PC-9 (cell line): ENCODE data around the gene SPOCK3. TPM values are rescaled to one million over a fixed set of nuclear protein-coding genes. Genes with fewer than 3 reads are reported as not detected.

Experiments used
- BruUV-seq: library from RNA; stranded (reverse); fragments of 400-500 nt; replicated peaks from 2 replicates; lab custom pipeline; 2021; lab: Mats Ljungman, UMichigan
- CTCF ChIA-PET: fragments of 300-600 bp; sonication (Branson Sonifier 250); formaldehyde crosslinking; loops from one replicate; lab custom pipeline; 2022; ENCODE audit warnings: antibody characterized with exemption; lab: Charles Lee
- POLR2A ChIA-PET: fragments of 300-600 bp; sonication (Branson Sonifier 250); formaldehyde crosslinking; loops from one replicate; lab custom pipeline; 2022; ENCODE audit warnings: antibody characterized with exemption; ENCODE audit not compliant: unreplicated experiment; lab: Charles Lee
- DNase-seq, 2 experiments: peaks; one replicate each; pipeline versions ENCODE4 v3.0.0 to v3.0.0-alpha.2; 2015 to 2022; ENCODE audit warnings: mixed read lengths in 1 of 2
- H2AFZ ChIP-seq: fragments of 200-600 bp; sonication (generic); 2 replicates; pipeline ENCODE4 v1.8.1; 2017; ENCODE audit warnings: antibody characterized with exemption
- H3F3A ChIP-seq: fragments of 200-600 bp; sonication (generic); 2 replicates; pipeline ENCODE4 v1.8.1; 2017; ENCODE audit warnings: antibody characterized with exemption, mild to moderate bottlenecking, low read depth; ENCODE audit not compliant: insufficient read depth
- H3K27ac ChIP-seq: fragments of 200-600 bp; sonication (generic); 2 replicates; pipeline ENCODE4 v1.6.1; 2016; ENCODE audit warnings: mixed run types
- H3K27me3 ChIP-seq: fragments of 200-600 bp; sonication (generic); 2 replicates; pipeline ENCODE4 v1.6.1; 2016; ENCODE audit warnings: low read depth, mixed run types; ENCODE audit not compliant: insufficient read depth
- H3K36me3 ChIP-seq: fragments of 200-600 bp; sonication (generic); 2 replicates; pipeline ENCODE4 v1.6.1; 2016; ENCODE audit warnings: low read depth, mixed run types
- H3K4me1 ChIP-seq: fragments of 200-600 bp; sonication (generic); replicated peaks from 2 replicates; pipeline ENCODE4 v1.6.1; 2016; ENCODE audit warnings: mixed run types; ENCODE audit not compliant: insufficient read depth
- H3K4me2 ChIP-seq: fragments of 200-600 bp; sonication (generic); 2 replicates; pipeline ENCODE4 v1.6.1; 2017; ENCODE audit warnings: mixed run types
- H3K4me3 ChIP-seq: fragments of 200-600 bp; sonication (generic); 2 replicates; pipeline ENCODE4 v1.6.1; 2016; ENCODE audit warnings: mixed run types
- H3K79me2 ChIP-seq: fragments of 200-600 bp; sonication (generic); 2 replicates; pipeline ENCODE4 v1.6.1; 2017; ENCODE audit warnings: low read depth, mixed run types
- H3K9me2 ChIP-seq: fragments of 200-600 bp; sonication (generic); 2 replicates; pipeline ENCODE4 v1.8.1; 2017; ENCODE audit warnings: mild to moderate bottlenecking; ENCODE audit not compliant: insufficient read depth
- H3K9me3 ChIP-seq: fragments of 200-600 bp; sonication (generic); 2 replicates; pipeline ENCODE4 v1.8.1; 2016; ENCODE audit warnings: low read depth; ENCODE audit not compliant: insufficient read depth
- H4K20me1 ChIP-seq: fragments of 200-600 bp; sonication (generic); 2 replicates; pipeline ENCODE4 v1.8.1; 2017; ENCODE audit not compliant: insufficient read depth
- CTCF ChIP-seq: fragments of 200-600 bp; sonication (generic); conservative IDR thresholded peaks from 2 replicates; pipeline ENCODE4 v1.6.1; 2017; ENCODE audit warnings: mixed run types, antibody characterized with exemption, mild to moderate bottlenecking, moderate library complexity
- EZH2 ChIP-seq: fragments of 200-600 bp; sonication (generic); IDR thresholded peaks from 2 replicates; pipeline ENCODE4 v1.8.0; 2017; ENCODE audit warnings: antibody characterized with exemption, low read depth
- intact Hi-C: fragments of 100-400 bp; cut with micrococcal nuclease; formaldehyde crosslinking; loops from one replicate; pipeline ENCODE4 v1.10.0; 2022; ENCODE audit not compliant: unreplicated experiment
- total RNA-seq: library from RNA; stranded (reverse); gene quantifications from 2 replicates; pipeline ENCODE4 v1.2.3, GENCODE V29; 2021

SPOCK3 gene
- total RNA-seq, 1 experiment from 2014 or later: not detected

DNA sequence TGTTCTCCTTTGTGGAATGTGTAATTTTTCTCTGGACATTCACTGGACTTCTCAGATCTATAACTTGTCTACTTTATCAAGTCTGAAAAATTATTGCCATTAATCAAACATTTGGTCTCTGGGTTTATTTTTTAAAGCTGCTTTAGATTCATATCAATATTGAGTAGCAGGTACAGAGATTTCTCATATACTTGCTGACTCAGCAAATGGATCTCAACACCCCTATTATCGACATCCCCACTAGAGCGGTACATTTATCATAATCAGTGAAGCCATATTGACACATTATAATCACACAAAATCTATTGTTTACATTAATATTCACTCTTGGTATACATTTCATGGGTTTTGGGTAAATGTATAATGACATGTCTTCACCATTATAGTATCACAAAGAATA is 268.7 kb downstream of the SPOCK3 start:
- Histone ChIP-seq H2AFZ (no peak overlapping the region), H3F3A (no peaks in the 10 kb centered on the region), H3K79me2 (no peaks in the 10 kb centered on the region), H3K4me2 (no peak overlapping the region), H3K27ac (no peak overlapping the region), H3K9me3 (no peaks in the 10 kb centered on the region; the same call in 1 of the 2 replicates), H4K20me1 (no peaks in the 10 kb centered on the region), H3K4me3 (no peak overlapping the region), H3K4me1 (no peaks in the 10 kb centered on the region), H3K36me3 (no peaks in the 10 kb centered on the region), H3K27me3 (no peaks in the 10 kb centered on the region), H3K9me2 (no peaks in the 10 kb centered on the region)
- BruUV-seq: no TSS peak
- intact Hi-C loops: no loop called here
- TF ChIP-seq EZH2 (no peak), CTCF (no peak)
- POLR2A ChIA-PET: no interaction called here
- CTCF ChIA-PET: no interaction called here
- DNase-seq: no peak

DNA sequence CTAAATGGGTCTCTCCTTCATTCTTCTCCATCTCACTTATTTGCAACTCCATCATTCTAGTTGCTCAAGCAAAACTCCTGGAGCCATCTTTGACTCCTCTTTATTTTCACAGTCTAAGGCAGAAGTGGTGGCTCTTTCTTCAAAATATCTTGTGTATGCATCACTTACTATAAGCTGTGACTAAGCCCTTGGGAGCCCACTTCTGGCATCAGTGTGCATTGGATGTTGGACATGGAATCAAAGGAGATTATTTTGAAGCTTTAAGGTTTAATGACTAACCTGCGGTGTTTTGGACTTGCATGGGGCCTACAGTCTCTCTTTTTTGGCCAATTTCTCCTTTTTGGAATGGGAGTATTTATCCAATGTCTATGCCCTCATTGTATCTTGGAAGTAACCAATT is 276.8 kb downstream of the SPOCK3 start:
- no TSS peak for BruUV-seq
- no peaks in the 10 kb centered on the region for H3K27me3 ChIP-seq

GRCh38 chr4:166956484-166956883 is 277.8 kb downstream of the SPOCK3 start:
- no peaks in the 10 kb centered on the region for H3K79me2 ChIP-seq
- no peak overlapping the region for H3K4me3 ChIP-seq
- H3K27ac ChIP-seq: no peak overlapping the region
- no peaks in the 10 kb centered on the region for H4K20me1 ChIP-seq
- ChIA-PET CTCF (no interaction called here), POLR2A (no interaction called here)
- no peak for DNase-seq
- BruUV-seq: no TSS peak
- no peaks in the 10 kb centered on the region for H3K9me2 ChIP-seq
- no peak for TF ChIP-seq CTCF
- TF ChIP-seq EZH2: no peak
- no peak overlapping the region for H3K4me2 ChIP-seq
- no peaks in the 10 kb centered on the region for H3K27me3 ChIP-seq
- H3F3A ChIP-seq: no peaks in the 10 kb centered on the region
- no peaks in the 10 kb centered on the region for H3K9me3 ChIP-seq
- intact Hi-C loops: no loop called here
- H2AFZ ChIP-seq: no peak overlapping the region
- no peaks in the 10 kb centered on the region for H3K4me1 ChIP-seq
- no peaks in the 10 kb centered on the region for H3K36me3 ChIP-seq

More for the DNA sequence above, 276.8 kb downstream of the SPOCK3 start:
- ChIA-PET POLR2A (no interaction called here), CTCF (no interaction called here)
- intact Hi-C loops: no loop called here
- Histone ChIP-seq H3K9me3 (no peaks in the 10 kb centered on the region), H3K79me2 (no peaks in the 10 kb centered on the region), H3K9me2 (no peaks in the 10 kb centered on the region), H3F3A (no peaks in the 10 kb centered on the region), H3K4me1 (no peaks in the 10 kb centered on the region), H3K36me3 (no peaks in the 10 kb centered on the region), H3K4me3 (no peak overlapping the region), H3K4me2 (no peak overlapping the region), H2AFZ (no peak overlapping the region), H4K20me1 (no peaks in the 10 kb centered on the region), H3K27ac (no peak overlapping the region)
- no peak for TF ChIP-seq CTCF
- TF ChIP-seq EZH2: no peak
- DNase-seq: no peak
